ENCODE results near the gene PSMG3. TPM values are rescaled to one million over a fixed set of nuclear protein-coding genes. Genes with fewer than 3 reads are reported as not detected.

PSMG3 gene
- total and polyA plus RNA-seq, 2 donors (not counting 3 experiments of a cell fraction or from before 2014, with no cell fraction given), result 25.5 to 49.7 TPM

GRCh38 chr7:1554333-1555045, 15.3 kb downstream of the PSMG3 start:
- Histone ChIP-seq H3K27ac (ENCODE audit: insufficient read depth, low read depth, low read length) (no peak overlapping the region), H3K79me2 (ENCODE audit: control insufficient read depth, insufficient read depth, low read length) (no peaks in the 10 kb centered on the region), H3K9me3 (replicated peaks; ENCODE audit: control insufficient read depth, insufficient read depth, low read length) (no peaks in the 10 kb centered on the region), H3K4me3 (replicated peaks in 1 of 3; ENCODE audit: insufficient read depth in 1 of 3, low read depth in 1 of 3, low read length in 3 of 3) (no peak overlapping the region), H3K4me1 (ENCODE audit: control insufficient read depth, extremely low read depth, insufficient read depth, low read length) (no peaks in the 10 kb centered on the region), H4K20me1 (replicated peaks; ENCODE audit: control insufficient read depth, extremely low read depth, insufficient read depth, low read length) (no peaks in the 10 kb centered on the region), H3K36me3 (ENCODE audit: control insufficient read depth in 2 of 2, extremely low read depth in 1 of 2, insufficient read depth in 2 of 2, low read length in 2 of 2) (no peaks in the 10 kb centered on the region), H3K4me2 (ENCODE audit: insufficient read depth, low read length) (no peak overlapping the region), H3K9ac (replicated peaks; ENCODE audit: extremely low read depth, insufficient read depth, low read length) (no peak overlapping the region), H3K9me1 (replicated peaks; ENCODE audit: control insufficient read depth, extremely low read depth, insufficient read depth, low read length) (no peaks in the 10 kb centered on the region), H3K27me3 (ENCODE audit: control insufficient read depth in 2 of 2, insufficient read depth in 2 of 2, low read length in 2 of 2) (no peaks in the 10 kb centered on the region), H2AFZ (ENCODE audit: low read depth, low read length) (no peak overlapping the region)
- intact Hi-C loops (cut with micrococcal nuclease) (no loop called here), dilution Hi-C loops (cut with MboI; ENCODE audit: extremely low pct_ligation_motif_present, low sequenced_read_pairs) (no loop called here)
- TF ChIP-seq MYC (IDR thresholded peaks at IDR 0.05; ENCODE audit: low read depth, low read length) (no peak), POLR2A (IDR thresholded peaks at IDR 0.05; ENCODE audit: low read depth, low read length) (no peak), JUN (IDR thresholded peaks at IDR 0.05; ENCODE audit: borderline replicate concordance, insufficient read depth, insufficient read length, low read depth) (no peak), EZH2 (IDR thresholded peaks at IDR 0.05; ENCODE audit: borderline replicate concordance, low read depth, low read length, severe bottlenecking) (no peak), MAX (IDR thresholded peaks at IDR 0.05; ENCODE audit: insufficient read depth, insufficient read length) (no peak), CTCF (IDR thresholded peaks at IDR 0.05; ENCODE audit: extremely low read depth in 1 of 2, insufficient read depth in 1 of 2, low read depth in 1 of 2, low read length in 2 of 2) (no peak), FOS (IDR thresholded peaks at IDR 0.05; ENCODE audit: borderline replicate concordance, insufficient read depth, low read length) (no peak), GATA2 (IDR thresholded peaks at IDR 0.05; ENCODE audit: insufficient read depth, insufficient read length, low read depth, low read length) (no peak), POLR2AphosphoS5 (IDR thresholded peaks at IDR 0.05; ENCODE audit: insufficient read depth, low read depth, low read length) (no peak)
- ChIA-PET POLR2A (no interaction called here), CTCF (interaction anchor here (1.3 kb wide), 1 partner anchor 25 kb away, joined by 3 read pairs; no protein-coding TSS in a partner anchor)
- no peak for FAIRE-seq
- no TSS peak for BruUV-seq (replicated peaks)
- no peak for DNase-seq (ENCODE audit: low read depth, low spot score)
